DMS 273 (cell line): Measurements from ENCODE around the gene TRA2A.

Source experiments
- DNase-seq: peaks from one replicate; lab custom pipeline; 2025; ENCODE audit not compliant: unreplicated experiment; lab: John Stamatoyannopoulos, UW

Gene TRA2A

DNA sequence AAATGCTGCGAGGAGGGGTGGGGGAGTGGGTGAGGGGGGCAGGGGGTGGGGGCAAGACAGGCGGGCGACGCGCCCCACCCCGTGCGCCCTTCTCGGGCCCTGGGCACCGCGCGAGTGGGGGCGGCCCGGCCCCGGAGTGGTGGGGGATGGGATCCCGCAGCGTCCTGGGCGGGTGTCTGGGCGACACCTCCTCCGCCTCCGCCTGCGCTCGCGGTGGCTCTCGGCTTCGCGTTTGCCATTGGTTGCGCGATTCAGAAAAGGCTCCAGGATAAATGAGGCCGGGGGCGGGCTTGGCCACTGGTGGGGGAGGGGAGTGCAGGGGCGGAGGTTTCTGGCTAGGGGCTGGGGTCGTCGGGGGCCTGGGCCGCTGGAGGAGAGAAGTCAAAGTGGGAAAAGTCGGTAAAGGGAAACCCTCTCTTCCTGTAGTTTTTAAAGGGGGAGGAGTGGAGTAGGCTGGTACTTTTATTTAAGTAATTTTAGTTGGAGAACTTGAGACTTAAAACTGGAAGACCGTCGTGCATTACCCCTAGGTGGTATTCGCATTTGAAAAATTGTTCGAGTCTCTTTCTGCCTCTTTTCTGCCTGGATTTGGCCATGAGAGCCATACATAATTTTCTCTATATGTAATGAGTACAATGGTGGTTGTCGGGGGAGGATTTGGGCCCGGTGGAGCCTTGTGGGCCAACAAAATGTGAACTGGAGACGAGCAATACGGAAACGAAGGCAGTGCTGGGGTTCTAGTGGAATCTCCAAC, 60.5 kb downstream of the TRA2A start:
- DNase-seq: peak; percentile 99

DNA sequence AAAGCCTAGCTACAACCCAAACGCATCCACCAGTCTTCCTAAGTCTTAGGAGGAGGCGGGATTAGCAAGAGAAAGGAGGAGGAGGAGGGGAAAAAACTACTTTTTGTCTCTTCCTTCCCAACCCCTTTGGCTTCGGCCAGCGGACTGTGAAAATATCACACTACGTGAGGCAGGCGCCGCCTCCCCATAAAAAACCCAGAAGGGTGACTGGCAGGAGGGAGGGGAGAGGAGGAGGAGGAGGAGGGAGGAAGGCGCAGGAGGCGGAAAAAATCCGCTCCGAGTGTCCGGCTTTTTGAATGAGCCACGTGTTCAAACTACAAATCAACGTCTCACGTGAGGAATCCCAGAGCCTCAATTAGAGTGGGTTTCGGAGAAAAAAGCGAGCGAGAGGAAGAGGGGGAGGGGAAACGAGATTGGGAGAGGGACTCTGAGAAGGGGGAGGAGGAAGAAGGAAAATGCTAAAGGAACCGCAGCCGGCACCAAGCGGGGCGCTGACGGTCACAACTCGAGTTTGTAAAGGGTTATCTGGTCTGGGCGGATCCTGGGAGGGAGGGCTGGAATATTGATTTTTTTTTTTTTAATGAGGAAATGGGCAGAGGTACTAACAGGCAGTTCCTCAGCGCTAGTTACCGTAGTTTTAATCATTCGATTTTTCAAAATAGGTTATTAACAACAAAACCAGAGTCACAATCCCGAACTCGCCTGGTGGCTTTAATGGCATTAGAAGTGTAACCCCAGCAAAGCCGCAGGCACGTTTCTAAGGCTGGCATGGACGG, 61.3 kb downstream of the TRA2A start, which contains the start of gene IGF2BP3:
Gene IGF2BP3 (minus strand): TSS at position 162 of the 776 bp plus-strand sequence. CDS start 381 bp downstream, outside the sequence.
- DNase-seq: peak; percentile 99

DNA sequence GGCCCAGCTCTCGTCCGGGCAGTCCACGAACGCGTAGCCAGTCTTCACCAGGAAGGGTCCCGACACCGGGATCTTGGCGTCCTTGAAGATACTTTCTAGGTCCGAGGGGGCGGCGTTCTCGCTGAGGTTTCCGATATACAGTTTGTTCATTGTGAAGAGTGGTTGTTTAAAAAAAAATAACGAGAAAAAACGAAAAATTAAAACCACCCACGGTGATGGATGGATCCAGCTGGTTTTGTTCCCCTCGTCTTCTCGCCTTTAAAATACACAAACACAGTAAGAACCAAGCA, 61.9 kb downstream of the TRA2A start:
- no peak for DNase-seq

GRCh38 chr7:23469150-23469960, 62.4 kb downstream of the TRA2A start:
- peak; percentile 84 for DNase-seq

DNA sequence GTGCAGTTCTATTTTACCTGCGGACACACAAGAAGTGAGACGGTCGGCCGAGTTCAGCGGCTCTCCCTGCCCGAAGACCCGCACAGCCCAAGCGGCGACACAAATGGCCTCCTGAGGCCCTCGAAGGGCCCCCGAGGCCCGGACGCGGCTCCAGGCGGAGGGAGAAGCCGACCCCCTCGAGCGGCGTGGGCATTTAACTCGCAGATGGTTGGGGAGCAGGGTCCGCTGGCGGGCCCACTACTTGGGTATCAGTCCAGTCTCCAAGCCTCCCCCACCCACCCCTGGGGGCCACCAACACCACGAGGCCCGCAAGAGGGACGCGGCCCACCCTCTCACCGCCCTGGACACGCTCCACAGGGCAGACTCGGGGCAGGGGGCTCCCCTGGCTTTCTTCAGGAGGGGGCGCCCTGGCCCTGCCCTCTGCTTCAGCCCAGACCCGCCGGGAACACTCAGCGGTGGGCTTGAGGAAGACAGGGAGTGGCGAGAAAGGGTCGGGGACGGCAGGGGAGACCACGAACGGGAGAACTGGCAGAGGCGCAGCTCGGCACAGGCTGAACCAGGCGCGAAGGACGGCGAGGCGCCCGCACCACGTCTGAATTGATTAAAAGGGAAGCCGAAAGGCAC, 63.1 kb downstream of the TRA2A start:
- peak; percentile 77 for DNase-seq

DNA sequence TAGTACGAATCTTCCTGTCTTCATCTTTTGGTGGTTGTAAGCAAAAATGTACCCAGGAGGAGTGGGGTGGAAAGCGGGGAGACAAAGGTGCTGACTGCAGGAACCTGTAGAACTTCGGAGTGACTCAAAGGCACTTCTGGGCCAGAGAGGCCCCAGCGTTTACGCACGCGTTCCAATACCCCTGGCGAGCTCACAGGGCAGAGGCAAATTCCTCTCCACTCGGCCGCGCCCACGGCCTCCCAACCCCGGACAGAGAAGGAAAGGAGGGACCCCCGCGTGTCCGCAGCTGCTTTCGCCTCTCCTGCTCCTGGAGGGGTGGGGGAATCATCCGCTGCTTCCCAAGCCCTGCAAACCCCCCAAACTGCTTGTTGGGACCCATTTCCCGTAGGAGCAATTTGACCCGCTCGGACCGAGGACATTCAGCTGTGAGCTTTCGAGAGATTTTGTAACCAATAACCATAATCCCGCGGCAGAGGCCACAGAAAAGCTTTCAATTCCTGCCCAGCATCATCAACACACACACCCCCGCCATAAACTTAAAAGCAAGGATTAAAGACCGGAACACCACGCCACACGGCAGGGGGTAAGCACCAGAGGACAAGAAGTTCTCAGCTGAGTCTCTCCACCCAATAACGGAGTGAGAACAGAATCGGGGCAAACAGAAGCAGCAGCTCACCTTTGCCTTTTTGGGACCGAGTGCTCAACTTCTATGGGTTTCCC, 63.8 kb downstream of the TRA2A start:
- DNase-seq: peak; percentile 78

- DNase-seq: peak; percentile 64
Measured at GRCh38 chr7:23467291-23467805, 64.4 kb downstream of the TRA2A start.

DNA sequence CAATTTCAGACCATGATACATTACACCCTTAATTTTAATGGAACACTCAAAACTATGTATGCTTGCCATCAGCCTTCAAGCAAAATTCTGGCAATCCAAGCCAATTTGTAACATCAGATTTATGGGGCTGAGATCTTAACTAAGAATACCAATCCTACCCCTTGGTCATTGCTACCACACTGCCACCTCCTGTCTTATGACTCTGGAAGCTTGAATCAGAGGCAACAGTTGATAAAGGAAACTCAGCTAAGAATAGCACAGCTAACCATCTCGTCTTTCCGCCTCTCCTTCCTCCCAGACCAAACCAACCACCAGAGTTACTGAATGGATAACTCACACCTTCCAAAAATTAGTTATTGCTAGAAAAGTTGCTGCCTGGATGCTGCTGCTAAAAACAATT, 68.9 kb downstream of the TRA2A start:
- peak; percentile 34 for DNase-seq

- DNase-seq: no peak
Measured at GRCh38 chr7:23458044-23458443, 73.7 kb downstream of the TRA2A start.

GRCh38 chr7:23456093-23456492, 75.7 kb downstream of the TRA2A start:
- no peak for DNase-seq

- peak; percentile 46 for DNase-seq
Measured at GRCh38 chr7:23454881-23455526, 76.8 kb downstream of the TRA2A start.
